HL-60 (cell line): ENCODE measurements around the gene IZUMO2.
A peak's percentile ranks its signal among the peaks of the same experiment; 100 is the strongest.
"Not testable (repeated sequence)": the region's sequence is repeated elsewhere in the genome, so short reads cannot be mapped to it uniquely, and the experiment has no call there.

Source experiments
- DNase-seq, 2 experiments: peaks; one replicate each; pipeline ENCODE4 v3.0.0-alpha.2; 2010 to 2020; ENCODE audit warnings: low read depth in 1 of 2, low spot score in 1 of 2
- H3K27ac ChIP-seq: fragments of 250-450 bp; sonication (Bioruptor Pico); replicated peaks from 2 replicates; pipeline ENCODE4 v1.5.1; 2020; ENCODE audit warnings: mild to moderate bottlenecking, moderate library complexity
- H3K27me3 ChIP-seq: fragments of 250-450 bp; sonication (Bioruptor Pico); 2 replicates; pipeline ENCODE4 v1.5.1; 2021; ENCODE audit warnings: mild to moderate bottlenecking, moderate library complexity; ENCODE audit not compliant: insufficient read depth, poor library complexity, severe bottlenecking
- H3K4me3 ChIP-seq: replicated peaks from 2 replicates; pipeline ENCODE4 v1.5.1; 2011; ENCODE audit warnings: mild to moderate bottlenecking, control low read depth, low read length; ENCODE audit not compliant: insufficient read depth
- GABPA ChIP-seq: IDR thresholded peaks from 2 replicates; pipeline ENCODE4 v1.6.1; 2012; ENCODE audit warnings: low read depth
- POLR2AphosphoS5 ChIP-seq: IDR thresholded peaks from 2 replicates; pipeline ENCODE4 v1.6.1; 2012; ENCODE audit warnings: low read depth
- SPI1 ChIP-seq: IDR thresholded peaks from 2 replicates; pipeline ENCODE4 v1.6.1; 2012; ENCODE audit warnings: low read depth, mild to moderate bottlenecking, borderline replicate concordance
- TF ChIP-seq, protein P1 (sequence below): IDR thresholded peaks from one replicate; pipeline ENCODE4 v1.5.1; 2011; ENCODE audit warnings: low read length, control low read depth, inconsistent platforms; ENCODE audit not compliant: insufficient read depth
- TF ChIP-seq, protein P2 (sequence below): IDR thresholded peaks from 2 replicates; pipeline ENCODE4 v1.6.1; 2012; ENCODE audit warnings: low read depth; ENCODE audit not compliant: insufficient replicate concordance

IZUMO2 gene

DNA sequence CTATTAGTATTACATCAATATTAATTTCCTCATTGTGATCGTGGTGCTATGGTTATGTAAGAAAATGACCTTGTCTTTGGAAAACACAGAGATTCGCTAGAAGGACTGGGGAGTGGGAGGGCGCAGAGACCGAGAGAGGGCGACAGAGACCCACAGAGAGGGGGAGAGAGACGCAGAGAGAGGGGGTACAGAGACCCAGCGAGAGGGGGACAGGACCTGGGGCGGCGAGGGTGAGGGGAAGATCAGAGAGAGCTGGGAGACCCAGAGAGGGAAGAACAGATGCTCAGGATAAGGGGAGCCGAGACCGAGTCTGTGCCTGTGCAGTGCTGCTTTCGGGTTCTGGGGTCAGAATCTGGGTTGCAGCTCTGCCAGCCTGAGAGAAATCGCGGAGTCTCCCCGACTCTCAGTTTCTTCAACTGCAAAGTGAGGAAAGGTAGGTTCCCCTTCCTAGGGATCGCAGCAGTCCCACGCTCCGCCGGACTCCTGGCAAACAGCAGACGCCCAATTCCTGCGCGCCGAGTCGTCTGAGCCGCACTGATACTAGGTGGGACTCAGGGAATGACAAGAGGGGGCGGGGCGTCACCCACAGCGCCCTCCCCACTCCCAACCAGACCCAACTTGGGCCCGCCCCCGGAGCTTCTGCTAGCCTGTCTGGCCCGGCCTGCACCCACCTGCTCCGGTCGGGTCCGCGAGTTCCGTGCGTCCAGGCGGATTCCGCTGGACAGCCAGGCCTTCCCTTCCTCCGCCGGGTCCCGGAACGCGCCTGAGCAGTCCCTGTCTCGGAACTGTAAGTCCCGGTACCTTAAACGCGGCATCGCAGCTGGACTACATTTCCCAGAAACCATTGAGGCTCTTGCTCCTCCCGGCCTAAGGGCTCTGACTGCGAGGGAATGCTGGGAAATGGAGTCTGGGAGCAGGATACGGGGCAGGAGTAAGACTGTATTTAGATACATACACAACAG is 15.3 kb downstream of the IZUMO2 start:
- H3K4me3 ChIP-seq, result peak overlapping the region; percentile 48
- H3K27me3 ChIP-seq, result peaks cover 5% of the 10 kb centered on the region
- TF ChIP-seq, protein P1, sequence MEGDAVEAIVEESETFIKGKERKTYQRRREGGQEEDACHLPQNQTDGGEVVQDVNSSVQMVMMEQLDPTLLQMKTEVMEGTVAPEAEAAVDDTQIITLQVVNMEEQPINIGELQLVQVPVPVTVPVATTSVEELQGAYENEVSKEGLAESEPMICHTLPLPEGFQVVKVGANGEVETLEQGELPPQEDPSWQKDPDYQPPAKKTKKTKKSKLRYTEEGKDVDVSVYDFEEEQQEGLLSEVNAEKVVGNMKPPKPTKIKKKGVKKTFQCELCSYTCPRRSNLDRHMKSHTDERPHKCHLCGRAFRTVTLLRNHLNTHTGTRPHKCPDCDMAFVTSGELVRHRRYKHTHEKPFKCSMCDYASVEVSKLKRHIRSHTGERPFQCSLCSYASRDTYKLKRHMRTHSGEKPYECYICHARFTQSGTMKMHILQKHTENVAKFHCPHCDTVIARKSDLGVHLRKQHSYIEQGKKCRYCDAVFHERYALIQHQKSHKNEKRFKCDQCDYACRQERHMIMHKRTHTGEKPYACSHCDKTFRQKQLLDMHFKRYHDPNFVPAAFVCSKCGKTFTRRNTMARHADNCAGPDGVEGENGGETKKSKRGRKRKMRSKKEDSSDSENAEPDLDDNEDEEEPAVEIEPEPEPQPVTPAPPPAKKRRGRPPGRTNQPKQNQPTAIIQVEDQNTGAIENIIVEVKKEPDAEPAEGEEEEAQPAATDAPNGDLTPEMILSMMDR, result no peak
- TF ChIP-seq, protein P2, sequence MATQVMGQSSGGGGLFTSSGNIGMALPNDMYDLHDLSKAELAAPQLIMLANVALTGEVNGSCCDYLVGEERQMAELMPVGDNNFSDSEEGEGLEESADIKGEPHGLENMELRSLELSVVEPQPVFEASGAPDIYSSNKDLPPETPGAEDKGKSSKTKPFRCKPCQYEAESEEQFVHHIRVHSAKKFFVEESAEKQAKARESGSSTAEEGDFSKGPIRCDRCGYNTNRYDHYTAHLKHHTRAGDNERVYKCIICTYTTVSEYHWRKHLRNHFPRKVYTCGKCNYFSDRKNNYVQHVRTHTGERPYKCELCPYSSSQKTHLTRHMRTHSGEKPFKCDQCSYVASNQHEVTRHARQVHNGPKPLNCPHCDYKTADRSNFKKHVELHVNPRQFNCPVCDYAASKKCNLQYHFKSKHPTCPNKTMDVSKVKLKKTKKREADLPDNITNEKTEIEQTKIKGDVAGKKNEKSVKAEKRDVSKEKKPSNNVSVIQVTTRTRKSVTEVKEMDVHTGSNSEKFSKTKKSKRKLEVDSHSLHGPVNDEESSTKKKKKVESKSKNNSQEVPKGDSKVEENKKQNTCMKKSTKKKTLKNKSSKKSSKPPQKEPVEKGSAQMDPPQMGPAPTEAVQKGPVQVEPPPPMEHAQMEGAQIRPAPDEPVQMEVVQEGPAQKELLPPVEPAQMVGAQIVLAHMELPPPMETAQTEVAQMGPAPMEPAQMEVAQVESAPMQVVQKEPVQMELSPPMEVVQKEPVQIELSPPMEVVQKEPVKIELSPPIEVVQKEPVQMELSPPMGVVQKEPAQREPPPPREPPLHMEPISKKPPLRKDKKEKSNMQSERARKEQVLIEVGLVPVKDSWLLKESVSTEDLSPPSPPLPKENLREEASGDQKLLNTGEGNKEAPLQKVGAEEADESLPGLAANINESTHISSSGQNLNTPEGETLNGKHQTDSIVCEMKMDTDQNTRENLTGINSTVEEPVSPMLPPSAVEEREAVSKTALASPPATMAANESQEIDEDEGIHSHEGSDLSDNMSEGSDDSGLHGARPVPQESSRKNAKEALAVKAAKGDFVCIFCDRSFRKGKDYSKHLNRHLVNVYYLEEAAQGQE, result no peak
- TF ChIP-seq POLR2AphosphoS5 (no peak), SPI1 (no peak), GABPA (no peak)
- DNase-seq, result peak; percentile 51 to 66
- no peak overlapping the region for H3K27ac ChIP-seq

DNA sequence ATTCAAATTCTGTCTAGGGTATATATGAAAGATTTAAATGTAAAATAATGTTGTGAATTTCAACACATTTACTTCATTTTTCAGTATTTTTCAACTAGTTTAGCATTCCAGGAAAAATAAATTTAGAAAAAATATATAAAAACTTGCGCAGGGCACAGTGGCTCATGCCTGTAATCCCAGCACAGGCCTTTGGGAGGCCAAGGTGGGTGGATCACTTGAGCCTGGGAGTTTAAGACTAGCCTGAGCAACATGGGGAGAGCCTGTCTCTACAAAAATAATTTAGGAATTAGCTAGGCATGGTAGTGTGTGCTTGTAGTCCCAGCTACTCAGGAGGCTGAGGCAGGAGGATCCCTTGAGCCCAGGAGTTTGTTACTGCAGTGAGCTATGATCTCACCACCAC is 21.2 kb downstream of the IZUMO2 start:
- not testable (repeated sequence) for DNase-seq, H3K27me3 ChIP-seq, H3K4me3 ChIP-seq, H3K27ac ChIP-seq

DNA sequence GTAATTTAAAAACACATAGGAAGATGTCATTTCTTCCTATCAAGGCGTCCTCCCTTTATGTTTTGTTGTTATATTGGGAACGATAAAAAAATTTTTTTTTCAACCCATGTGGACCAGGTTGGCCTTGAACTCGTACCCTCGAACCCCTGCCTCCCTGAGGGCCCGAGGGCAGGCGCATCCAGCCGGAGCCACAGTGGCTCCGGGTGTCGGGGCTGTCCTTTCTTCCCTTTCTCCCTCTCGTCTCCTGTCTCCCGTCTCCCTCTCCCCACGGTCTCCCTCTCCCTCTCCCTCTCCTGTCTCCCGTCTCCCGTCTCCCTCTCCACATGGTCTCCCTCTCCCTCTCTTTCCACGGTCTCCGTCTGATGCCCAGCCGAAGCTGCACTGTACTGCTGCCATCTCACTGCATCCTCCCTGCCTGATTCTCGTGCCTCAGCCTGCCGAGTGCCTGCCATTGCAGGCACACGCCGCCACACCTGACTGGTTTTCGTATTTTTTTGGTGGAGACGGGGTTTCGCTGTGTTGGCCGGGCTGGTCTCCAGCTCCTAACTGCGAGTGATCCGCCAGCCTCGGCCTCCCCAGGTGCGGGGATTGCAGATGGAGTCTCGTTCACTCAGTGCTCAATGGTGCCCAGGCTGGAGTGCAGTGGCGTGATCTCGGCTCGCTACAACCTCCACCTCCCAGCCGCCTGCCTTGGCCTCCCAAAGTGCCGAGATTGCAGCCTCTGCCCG is 22.8 kb downstream of the IZUMO2 start:
- H3K27ac ChIP-seq, H3K4me3 ChIP-seq, DNase-seq, H3K27me3 ChIP-seq: not testable (repeated sequence)

DNA sequence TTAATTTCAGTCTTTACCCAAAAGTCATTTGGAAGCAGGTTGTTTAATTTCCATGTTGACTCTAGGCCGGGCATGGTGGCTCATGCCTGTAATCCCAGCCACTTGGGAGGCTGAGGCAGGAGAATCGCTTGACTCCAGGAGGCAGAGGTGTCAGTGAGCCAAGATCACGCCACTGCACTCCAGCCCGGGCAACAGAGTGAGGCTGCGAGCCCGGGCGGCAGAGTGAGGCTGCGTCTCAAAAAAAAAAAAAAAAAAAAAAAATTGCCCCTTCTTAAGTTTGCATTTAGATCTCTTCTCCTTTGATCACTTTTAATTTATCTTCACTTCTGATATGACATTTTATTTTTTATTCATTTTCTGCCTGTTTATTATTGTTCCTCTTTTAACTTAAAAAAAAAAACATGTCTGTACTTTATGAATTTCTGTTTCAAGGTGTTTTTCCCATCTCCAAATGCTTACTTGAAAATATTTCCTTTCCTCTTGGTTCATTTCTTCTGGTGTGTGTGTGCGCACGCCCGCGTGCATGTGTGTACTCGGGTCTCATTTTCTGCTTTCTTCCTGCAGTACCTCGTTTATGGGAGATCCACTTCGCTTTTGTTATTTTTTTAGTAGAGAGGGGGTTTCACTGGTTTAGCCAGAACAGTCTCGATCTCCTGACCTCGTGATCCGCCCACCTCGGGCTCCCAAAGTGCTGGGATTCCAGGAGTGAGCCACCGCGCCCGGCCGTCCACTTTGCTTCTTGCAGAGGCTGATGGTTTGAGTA is 26.3 kb downstream of the IZUMO2 start:
- DNase-seq, H3K4me3 ChIP-seq, H3K27me3 ChIP-seq, H3K27ac ChIP-seq: not testable (repeated sequence)

DNA sequence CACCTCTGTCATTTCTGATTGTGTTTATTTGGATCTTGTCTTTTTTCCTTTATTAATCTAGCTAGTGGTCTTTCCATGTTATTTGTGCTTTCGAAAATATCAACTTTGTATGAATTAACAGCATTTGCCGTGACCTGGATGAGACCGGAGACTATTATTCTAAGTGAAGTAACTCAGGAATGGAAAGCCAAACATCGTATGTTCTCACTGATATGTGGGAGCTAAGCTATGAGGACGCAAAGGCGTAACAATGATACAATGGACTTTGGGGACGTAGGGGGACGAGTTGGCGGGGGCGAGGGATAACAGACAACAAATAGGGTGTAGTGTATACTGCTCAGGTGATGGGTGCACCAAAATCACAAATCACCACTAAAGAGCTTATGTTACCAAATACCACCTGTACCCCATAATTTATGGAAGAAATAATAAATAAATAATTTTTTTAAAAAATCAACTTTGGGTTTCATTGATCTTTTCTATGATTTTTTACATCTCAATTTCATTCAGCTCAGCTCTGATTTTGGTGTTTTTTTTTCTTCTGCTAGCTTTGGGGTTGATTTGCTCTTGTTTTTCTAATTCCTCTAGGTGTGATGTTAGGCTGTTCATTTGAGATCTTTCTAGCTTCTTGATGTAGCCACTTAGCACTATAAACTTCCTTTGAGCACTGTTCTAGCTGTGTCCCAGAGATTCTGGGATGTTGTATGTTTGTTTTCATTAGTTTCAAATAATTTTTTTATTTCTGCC is 27.1 kb downstream of the IZUMO2 start:
- DNase-seq, result peak in 1 of 2 experiments; percentile 8
- not testable (repeated sequence) for H3K27me3 ChIP-seq, H3K27ac ChIP-seq, H3K4me3 ChIP-seq

DNA sequence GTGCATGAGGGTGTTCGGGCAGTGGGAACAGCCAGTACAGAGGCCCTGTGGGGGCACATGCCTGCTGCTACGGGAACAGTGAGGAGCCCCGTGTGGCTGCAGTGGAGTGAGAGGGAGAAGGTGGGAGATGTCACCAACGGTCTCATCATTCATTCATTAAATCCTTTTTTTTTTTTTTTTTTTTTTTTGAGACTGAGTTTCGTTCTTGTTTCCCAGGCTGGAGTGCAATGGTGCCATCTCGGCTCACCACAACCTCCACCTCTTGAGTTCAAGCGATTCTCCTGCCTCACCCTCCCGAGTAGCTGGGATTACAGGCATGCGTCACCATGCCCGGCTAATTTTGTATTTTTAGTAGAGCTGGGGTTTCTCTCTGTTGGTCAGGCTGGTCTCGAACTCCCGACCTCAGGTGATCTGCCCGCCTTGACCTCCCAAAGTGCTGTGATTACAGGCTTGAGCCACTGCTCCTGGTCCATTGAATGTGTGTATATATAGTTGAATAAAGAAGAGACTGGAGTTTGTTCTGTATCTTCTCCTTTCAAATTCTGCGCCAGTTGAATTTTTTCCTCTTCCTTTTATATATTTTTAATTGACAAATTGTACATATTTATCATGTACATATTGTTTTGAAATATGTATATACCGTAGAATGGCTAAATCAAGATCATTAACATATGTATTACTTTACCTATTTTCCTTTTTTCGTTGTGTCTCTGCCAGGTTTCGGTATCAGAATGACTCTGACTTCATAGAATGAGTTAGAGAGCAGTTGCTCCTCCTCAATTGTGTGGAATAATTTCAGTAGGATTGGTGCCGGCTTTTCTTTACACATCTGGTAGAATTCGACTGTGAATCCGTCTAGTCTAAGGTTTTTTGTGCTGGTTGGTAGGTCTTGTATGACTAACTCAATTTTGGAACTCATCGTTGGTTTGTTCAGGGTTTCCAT is 28.0 kb downstream of the IZUMO2 start:
- H3K4me3 ChIP-seq, H3K27ac ChIP-seq, DNase-seq, H3K27me3 ChIP-seq: not testable (repeated sequence)

DNA sequence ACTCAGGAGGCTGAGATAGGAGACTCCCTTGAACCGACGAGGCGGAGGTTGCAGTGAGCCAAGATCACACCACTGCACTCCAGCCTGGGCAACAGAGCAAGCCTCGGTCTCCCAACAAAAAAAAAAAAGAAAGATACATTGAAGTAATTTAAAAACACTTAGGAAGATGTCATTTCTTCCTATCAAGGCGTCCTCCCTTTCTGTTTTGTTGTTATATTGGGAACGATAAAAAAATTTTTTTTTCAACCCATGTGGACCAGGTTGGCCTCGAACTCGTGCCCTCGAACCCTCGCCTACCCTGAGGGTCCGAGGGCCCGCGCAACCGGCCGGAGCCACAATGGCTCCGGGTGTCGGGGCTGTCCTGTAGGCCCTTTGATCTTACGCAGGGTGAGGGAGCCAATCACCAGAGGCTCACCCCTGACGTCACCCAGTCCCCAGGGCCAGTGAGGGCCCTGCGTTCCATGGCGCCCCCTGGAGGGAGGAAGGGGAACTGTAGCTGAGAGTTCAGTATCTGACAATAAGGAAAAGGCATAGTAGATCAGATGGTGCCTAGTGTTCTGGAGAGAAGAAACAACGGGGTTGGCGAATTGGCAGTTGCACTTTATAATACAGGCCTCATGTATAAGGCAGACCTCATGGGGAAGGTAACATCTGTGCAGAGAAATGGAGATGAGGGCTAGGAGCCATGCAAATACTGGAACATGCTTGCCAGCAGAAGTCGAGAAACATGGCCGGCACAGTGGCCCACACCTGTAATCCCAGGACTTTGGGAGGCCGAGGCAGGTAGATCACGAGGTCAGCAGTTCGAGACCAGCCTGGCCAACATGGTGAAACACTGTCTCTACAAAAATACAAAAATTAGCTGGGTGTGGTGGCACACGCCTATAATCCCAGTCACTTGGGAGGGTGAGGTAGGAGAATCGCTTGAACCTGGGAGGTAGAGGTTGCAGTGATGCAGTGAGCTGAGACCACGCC is 29.3 kb downstream of the IZUMO2 start:
- H3K4me3 ChIP-seq, H3K27me3 ChIP-seq: not testable (repeated sequence)

DNA sequence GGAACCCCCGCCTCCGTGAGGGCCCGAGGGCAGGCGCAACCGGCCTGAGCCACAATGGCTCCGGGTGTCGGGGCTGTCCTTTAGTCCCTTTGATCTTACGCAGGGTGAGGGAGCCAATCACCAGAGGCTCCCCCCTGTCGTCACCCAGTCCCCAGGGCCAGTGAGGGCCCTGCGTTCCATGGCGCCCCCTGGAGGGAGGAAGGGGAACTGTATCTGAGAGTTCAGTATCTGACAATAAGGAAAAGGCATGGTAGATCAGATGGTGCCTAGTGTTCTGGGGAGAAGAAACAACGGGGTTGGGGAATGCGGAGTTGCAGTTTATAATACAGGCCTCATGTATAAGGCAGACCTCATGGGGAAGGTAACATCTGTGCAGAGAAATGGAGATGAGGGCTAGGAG is 59.1 kb downstream of the IZUMO2 start:
- not testable (repeated sequence) for DNase-seq, H3K27ac ChIP-seq, H3K4me3 ChIP-seq, H3K27me3 ChIP-seq

More for the DNA sequence above, 29.3 kb downstream of the IZUMO2 start:
- not testable (repeated sequence) for H3K27ac ChIP-seq, DNase-seq

DNA sequence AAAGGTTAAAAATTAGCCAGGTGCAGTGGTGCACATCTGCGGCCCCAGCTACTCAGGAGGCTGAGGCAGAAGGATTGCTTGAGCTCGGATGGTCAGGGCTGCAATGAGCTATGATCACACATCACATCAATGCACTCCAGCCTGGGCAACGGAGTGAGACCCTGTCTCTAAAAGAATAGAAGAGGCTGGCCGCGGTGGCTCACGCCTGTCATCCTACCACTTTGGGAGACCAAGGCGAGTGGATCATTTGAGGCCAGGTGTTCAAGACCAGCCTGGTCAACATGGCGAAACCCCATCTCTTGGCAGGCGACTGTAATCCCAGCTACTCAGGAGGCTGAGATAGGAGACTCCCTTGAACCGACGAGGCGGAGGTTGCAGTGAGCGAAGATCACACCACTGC is 59.7 kb downstream of the IZUMO2 start:
- DNase-seq, H3K4me3 ChIP-seq, H3K27ac ChIP-seq, H3K27me3 ChIP-seq: not testable (repeated sequence)
